ENCODE results near the gene OPRL1. TPM values are rescaled to one million over a fixed set of nuclear protein-coding genes. Genes with fewer than 3 reads are reported as not detected.
A peak's percentile ranks its signal among the peaks of the same experiment; 100 is the strongest.

The OPRL1 gene
- total and polyA plus RNA-seq, 2 donors (not counting 1 experiment from before 2014, with no cell fraction given), result 0.49 to 4.1 TPM

DNA sequence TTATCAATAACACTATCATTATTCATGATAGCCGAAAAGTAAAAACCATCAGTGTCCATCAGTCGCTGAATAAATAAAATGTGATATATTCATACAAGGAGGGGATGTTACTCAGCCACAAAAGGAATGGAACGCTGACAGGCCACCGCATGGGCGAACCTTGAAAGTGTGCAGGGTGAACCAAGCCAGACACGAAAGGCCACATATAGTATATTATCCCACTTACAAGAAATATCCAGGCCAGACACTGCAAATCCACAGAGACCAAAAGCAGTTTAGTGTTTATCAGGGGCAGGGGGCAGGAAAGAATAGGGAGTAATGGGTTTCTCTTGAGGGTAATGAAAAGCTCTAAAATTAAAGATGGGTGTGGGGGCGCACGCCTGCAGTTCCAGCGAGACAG, 36.1 kb upstream of the OPRL1 start:
- peaks cover 32% of the 10 kb centered on the region for H3K27me3 ChIP-seq (ENCODE audit: control insufficient read depth, insufficient read depth, low read length)
- H3K36me3 ChIP-seq (ENCODE audit: control insufficient read depth, insufficient read depth, low read length), result no peaks in the 10 kb centered on the region
- TF ChIP-seq EZH2 (IDR thresholded peaks at IDR 0.05; ENCODE audit: low read length, missing control alignments), result no peak
- TF ChIP-seq, protein P1, sequence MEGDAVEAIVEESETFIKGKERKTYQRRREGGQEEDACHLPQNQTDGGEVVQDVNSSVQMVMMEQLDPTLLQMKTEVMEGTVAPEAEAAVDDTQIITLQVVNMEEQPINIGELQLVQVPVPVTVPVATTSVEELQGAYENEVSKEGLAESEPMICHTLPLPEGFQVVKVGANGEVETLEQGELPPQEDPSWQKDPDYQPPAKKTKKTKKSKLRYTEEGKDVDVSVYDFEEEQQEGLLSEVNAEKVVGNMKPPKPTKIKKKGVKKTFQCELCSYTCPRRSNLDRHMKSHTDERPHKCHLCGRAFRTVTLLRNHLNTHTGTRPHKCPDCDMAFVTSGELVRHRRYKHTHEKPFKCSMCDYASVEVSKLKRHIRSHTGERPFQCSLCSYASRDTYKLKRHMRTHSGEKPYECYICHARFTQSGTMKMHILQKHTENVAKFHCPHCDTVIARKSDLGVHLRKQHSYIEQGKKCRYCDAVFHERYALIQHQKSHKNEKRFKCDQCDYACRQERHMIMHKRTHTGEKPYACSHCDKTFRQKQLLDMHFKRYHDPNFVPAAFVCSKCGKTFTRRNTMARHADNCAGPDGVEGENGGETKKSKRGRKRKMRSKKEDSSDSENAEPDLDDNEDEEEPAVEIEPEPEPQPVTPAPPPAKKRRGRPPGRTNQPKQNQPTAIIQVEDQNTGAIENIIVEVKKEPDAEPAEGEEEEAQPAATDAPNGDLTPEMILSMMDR (conservative IDR thresholded peaks at IDR 0.05 in 1 of 2, IDR thresholded peaks at IDR 0.05 in 1 of 2; ENCODE audit: low read depth in 1 of 2, low read length in 2 of 2), result no peak
- no peak for DNase-seq (ENCODE audit: low read depth in 2 of 2)
- no peak overlapping the region for H3K4me3 ChIP-seq (replicated peaks in 1 of 4; ENCODE audit: control extremely low read depth in 1 of 4, insufficient read depth in 1 of 4, low read depth in 3 of 4, low read length in 4 of 4)
- no peaks in the 10 kb centered on the region for H4K20me1 ChIP-seq (ENCODE audit: control insufficient read depth, extremely low read depth, insufficient read depth, low read length)
- no peaks in the 10 kb centered on the region for H3K79me2 ChIP-seq (ENCODE audit: control insufficient read depth, insufficient read depth, low read length)
- no peak overlapping the region for H3K9ac ChIP-seq (ENCODE audit: insufficient read depth, low read length)
- H2AFZ ChIP-seq (ENCODE audit: low read length), result no peak overlapping the region
- no peak overlapping the region for H3K4me2 ChIP-seq (ENCODE audit: extremely low read depth, insufficient read depth, low read length)
- H3K9me3 ChIP-seq (ENCODE audit: control insufficient read depth, insufficient read depth, low read depth, low read length), result no peaks in the 10 kb centered on the region
- H3K27ac ChIP-seq (ENCODE audit: insufficient read depth, low read length), result no peak overlapping the region
- no peaks in the 10 kb centered on the region for H3K4me1 ChIP-seq (ENCODE audit: control insufficient read depth, extremely low read depth, insufficient read depth, low read length)

DNA sequence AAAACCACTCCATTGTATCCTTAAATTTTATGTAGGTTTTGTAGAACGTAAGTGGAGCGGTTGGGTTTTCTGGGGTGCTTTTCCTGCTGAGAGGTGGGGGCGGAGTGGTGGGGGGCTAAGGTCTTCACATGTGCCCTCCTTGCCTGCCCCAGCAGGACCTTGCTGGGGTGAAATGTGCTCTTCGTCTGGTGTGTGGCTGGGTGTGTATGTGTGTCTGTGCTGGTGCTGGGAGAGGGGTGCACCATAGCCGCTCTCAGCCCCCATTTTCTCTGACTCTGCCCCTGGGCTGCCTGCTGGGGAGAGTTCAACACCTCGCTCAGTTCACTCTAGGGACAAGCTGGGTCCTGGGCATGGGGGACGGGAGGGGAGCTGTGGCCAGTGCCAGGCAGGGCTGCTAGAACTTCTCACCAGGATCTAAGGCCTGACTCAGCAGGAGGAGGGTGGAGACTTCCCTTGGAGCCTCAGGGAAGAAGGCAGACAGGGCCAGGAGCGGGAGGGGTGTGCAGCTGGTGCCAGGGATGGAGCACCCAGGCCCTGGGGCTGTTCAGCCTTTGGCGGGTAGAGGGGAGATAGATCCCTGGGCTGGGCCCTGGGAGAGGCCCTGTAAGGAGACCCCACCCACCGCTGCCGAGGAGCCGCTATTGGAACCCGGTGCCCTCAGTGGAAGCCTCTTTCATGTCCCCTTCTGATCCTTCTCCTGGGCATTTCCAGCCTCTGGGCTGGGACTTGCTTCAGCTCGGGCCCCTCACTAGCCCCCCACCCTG, 35.2 kb upstream of the OPRL1 start:
- no peak overlapping the region for H3K27ac ChIP-seq (ENCODE audit: insufficient read depth, low read length)
- no peak for TF ChIP-seq EZH2 (IDR thresholded peaks at IDR 0.05; ENCODE audit: low read length, missing control alignments)
- TF ChIP-seq, protein P1 (conservative IDR thresholded peaks at IDR 0.05 in 1 of 2, IDR thresholded peaks at IDR 0.05 in 1 of 2; ENCODE audit: low read depth in 1 of 2, low read length in 2 of 2), result no peak
- H3K4me2 ChIP-seq (ENCODE audit: extremely low read depth, insufficient read depth, low read length), result no peak overlapping the region
- H4K20me1 ChIP-seq (ENCODE audit: control insufficient read depth, extremely low read depth, insufficient read depth, low read length), result no peaks in the 10 kb centered on the region
- H3K27me3 ChIP-seq (ENCODE audit: control insufficient read depth, insufficient read depth, low read length), result peaks cover 32% of the 10 kb centered on the region
- DNase-seq (ENCODE audit: low read depth in 2 of 2), result peak; percentile 44 to 50
- H3K4me1 ChIP-seq (ENCODE audit: control insufficient read depth, extremely low read depth, insufficient read depth, low read length), result no peaks in the 10 kb centered on the region
- no peak overlapping the region for H3K4me3 ChIP-seq (replicated peaks in 1 of 4; ENCODE audit: control extremely low read depth in 1 of 4, insufficient read depth in 1 of 4, low read depth in 3 of 4, low read length in 4 of 4)
- no peaks in the 10 kb centered on the region for H3K36me3 ChIP-seq (ENCODE audit: control insufficient read depth, insufficient read depth, low read length)
- no peak overlapping the region for H2AFZ ChIP-seq (ENCODE audit: low read length)
- no peaks in the 10 kb centered on the region for H3K79me2 ChIP-seq (ENCODE audit: control insufficient read depth, insufficient read depth, low read length)
- H3K9ac ChIP-seq (ENCODE audit: insufficient read depth, low read length), result no peak overlapping the region
- H3K9me3 ChIP-seq (ENCODE audit: control insufficient read depth, insufficient read depth, low read depth, low read length), result no peaks in the 10 kb centered on the region

DNA sequence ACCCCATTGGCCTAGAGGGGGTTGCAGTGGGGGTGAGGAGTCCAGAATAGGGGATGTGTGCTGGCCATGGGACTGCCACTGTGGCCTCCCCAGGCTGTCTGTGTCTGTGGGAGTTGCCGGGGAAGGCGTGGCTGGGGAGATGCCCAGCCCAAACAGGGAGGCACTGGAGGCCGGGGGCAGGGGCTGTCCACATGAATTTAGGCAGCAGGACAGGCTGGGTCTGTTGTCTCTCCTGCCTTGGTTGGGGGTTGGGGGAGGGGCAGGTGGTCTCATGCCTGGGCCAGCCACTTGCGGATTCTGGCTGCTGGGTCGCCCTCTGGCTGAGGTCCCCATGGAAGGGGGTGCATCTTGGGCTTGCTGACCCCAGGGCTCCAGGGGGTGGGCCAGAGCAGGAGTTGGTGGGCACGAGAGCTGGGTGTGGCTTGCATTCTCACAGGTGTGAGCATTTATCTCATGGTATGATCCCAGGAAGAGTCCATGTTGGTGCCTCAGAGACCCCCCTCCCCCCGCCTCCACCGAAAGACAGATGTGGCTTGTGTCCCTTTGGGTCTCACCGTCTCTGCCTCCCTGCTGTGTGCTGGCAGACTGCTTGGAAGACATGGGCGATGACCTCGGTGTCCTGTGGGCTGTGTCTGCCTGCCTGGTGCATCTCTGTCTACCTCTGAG, 34.4 kb upstream of the OPRL1 start:
- no peak for DNase-seq (ENCODE audit: low read depth in 2 of 2)
- no peak overlapping the region for H3K9ac ChIP-seq (ENCODE audit: insufficient read depth, low read length)
- no peak overlapping the region for H3K4me3 ChIP-seq (replicated peaks in 1 of 4; ENCODE audit: control extremely low read depth in 1 of 4, insufficient read depth in 1 of 4, low read depth in 3 of 4, low read length in 4 of 4)
- no peaks in the 10 kb centered on the region for H3K36me3 ChIP-seq (ENCODE audit: control insufficient read depth, insufficient read depth, low read length)
- no peak overlapping the region for H3K4me2 ChIP-seq (ENCODE audit: extremely low read depth, insufficient read depth, low read length)
- TF ChIP-seq, protein P1 (conservative IDR thresholded peaks at IDR 0.05 in 1 of 2, IDR thresholded peaks at IDR 0.05 in 1 of 2; ENCODE audit: low read depth in 1 of 2, low read length in 2 of 2), result no peak
- TF ChIP-seq EZH2 (IDR thresholded peaks at IDR 0.05; ENCODE audit: low read length, missing control alignments), result no peak
- H3K27me3 ChIP-seq (ENCODE audit: control insufficient read depth, insufficient read depth, low read length), result peaks cover 31% of the 10 kb centered on the region
- H3K4me1 ChIP-seq (ENCODE audit: control insufficient read depth, extremely low read depth, insufficient read depth, low read length), result no peaks in the 10 kb centered on the region
- no peaks in the 10 kb centered on the region for H4K20me1 ChIP-seq (ENCODE audit: control insufficient read depth, extremely low read depth, insufficient read depth, low read length)
- no peaks in the 10 kb centered on the region for H3K79me2 ChIP-seq (ENCODE audit: control insufficient read depth, insufficient read depth, low read length)
- no peak overlapping the region for H2AFZ ChIP-seq (ENCODE audit: low read length)
- H3K9me3 ChIP-seq (ENCODE audit: control insufficient read depth, insufficient read depth, low read depth, low read length), result no peaks in the 10 kb centered on the region
- no peak overlapping the region for H3K27ac ChIP-seq (ENCODE audit: insufficient read depth, low read length)
